Large intestine (tissue), 3 donors: Measurements from ENCODE around the gene LRRC8B. TPM values are rescaled to one million over a fixed set of nuclear protein-coding genes. Genes with fewer than 3 reads are reported as not detected.

Experiments
- DNase-seq, 2 donors: peaks; one replicate each; pipeline versions ENCODE4 v3.0.0 to v3.0.0-alpha.2; 2013
- H3K27ac ChIP-seq: one replicate; pipeline ENCODE4 v1.5.1; 2013; ENCODE audit warnings: low read length
- H3K27me3 ChIP-seq: 2 replicates; pipeline ENCODE4 v1.6.1; 2013; ENCODE audit warnings: low read length; ENCODE audit not compliant: control insufficient read depth, insufficient read depth
- H3K36me3 ChIP-seq: 2 replicates; pipeline ENCODE4 v1.6.1; 2013; ENCODE audit warnings: low read length; ENCODE audit not compliant: control insufficient read depth, insufficient read depth
- H3K4me1 ChIP-seq: one replicate; pipeline ENCODE4 v1.6.1; 2013; ENCODE audit warnings: low read length; ENCODE audit not compliant: control insufficient read depth, insufficient read depth
- H3K4me3 ChIP-seq: one replicate; pipeline ENCODE4 v1.5.1; 2013; ENCODE audit warnings: low read length
- H3K9me3 ChIP-seq: one replicate; pipeline ENCODE4 v1.6.1; 2013; ENCODE audit warnings: mild to moderate bottlenecking, low read depth, low read length, moderate library complexity; ENCODE audit not compliant: control insufficient read depth
- WGBS: methylation state at CpG from one replicate; pipeline ENCODE4 v1.1.5; 2013; ENCODE audit warnings: low lambda C conversion rate; ENCODE audit not compliant: insufficient coverage; 5-methylcytosine and 5-hydroxymethylcytosine counted together
- polyA plus RNA-seq: library from polyadenylated mRNA; unstranded; fragments of 120-200 nt; gene quantifications from one replicate; pipeline ENCODE4 v1.2.1, GENCODE V29; 2013

Gene LRRC8B
- polyA plus RNA-seq, 1 donor: 10.2 TPM

DNA sequence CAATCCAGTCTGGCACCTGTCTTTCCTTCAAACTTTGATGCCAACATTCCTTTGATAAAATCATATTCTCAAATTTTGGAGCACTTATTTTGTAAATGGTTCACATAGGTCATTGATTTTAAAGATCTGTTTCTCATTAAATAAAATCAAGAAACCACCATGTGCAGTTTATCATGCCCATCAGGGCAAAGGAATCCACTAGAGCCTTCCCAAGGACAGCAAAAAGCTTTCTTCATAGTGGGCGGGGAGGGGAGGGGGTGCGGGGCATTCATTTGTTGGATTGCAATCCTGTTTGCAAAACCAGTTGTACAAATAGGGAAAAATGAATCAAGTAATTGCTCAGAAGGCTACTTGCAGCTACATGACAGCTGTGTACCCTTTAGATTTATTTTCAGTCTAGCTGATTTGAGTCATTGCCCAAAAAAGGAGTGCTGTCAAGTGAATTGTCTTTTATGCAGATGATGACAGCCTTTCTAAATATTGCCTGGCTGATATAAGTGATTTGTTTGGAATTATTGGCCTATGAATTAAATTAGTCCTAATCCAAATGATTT is 23.0 kb downstream of the LRRC8B start:
- WGBS: no CpG with 5 or more reads among the region's 2 CpGs
- H3K4me3 ChIP-seq: no peak overlapping the region
- H3K27me3 ChIP-seq: no peaks in the 10 kb centered on the region
- H3K27ac ChIP-seq: no peak overlapping the region
- peaks cover 2% of the 10 kb centered on the region for H3K4me1 ChIP-seq
- DNase-seq: no peak
- H3K36me3 ChIP-seq: no peaks in the 10 kb centered on the region
- H3K9me3 ChIP-seq: no peaks in the 10 kb centered on the region

DNA sequence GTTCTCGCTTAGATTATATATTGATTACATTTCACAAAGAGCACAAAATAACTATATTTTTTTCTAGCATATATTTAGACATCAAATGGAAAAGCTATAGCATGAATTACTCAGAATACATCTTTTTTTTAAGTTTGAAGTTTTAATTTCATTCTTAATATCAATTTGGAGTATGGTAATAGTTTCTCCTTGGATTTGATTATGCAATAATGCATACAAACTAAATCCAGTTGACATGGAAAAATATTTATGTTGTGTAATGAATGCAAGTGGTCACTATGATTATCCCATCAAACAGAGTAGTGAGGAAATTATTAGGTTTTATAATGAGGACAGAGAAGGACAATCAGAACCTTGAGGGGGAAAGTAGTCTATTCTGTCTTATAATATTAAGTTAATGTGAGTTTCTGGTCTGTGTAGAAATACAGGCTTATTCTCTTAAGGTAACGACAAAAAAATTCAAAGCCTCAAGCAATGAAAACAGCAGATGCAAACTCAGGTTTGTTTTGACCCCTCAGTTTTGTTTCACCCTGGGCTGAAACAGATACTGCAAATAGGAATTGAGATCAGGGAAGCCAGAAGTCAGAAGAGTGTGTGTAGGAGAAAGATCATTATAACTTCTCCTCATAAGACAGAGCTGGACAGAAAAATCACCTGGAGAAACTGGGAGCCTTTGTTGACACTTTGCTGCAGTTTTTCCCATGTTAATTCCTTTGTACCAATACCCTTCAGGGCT is 23.7 kb downstream of the LRRC8B start:
- 100% methylated on average over 2 of the region's 2 CpGs for WGBS
- no peaks in the 10 kb centered on the region for H3K36me3 ChIP-seq
- no peaks in the 10 kb centered on the region for H3K9me3 ChIP-seq
- no peak overlapping the region for H3K27ac ChIP-seq
- H3K4me3 ChIP-seq: no peak overlapping the region
- no peak for DNase-seq
- no peaks in the 10 kb centered on the region for H3K27me3 ChIP-seq
- peaks cover 2% of the 10 kb centered on the region for H3K4me1 ChIP-seq

DNA sequence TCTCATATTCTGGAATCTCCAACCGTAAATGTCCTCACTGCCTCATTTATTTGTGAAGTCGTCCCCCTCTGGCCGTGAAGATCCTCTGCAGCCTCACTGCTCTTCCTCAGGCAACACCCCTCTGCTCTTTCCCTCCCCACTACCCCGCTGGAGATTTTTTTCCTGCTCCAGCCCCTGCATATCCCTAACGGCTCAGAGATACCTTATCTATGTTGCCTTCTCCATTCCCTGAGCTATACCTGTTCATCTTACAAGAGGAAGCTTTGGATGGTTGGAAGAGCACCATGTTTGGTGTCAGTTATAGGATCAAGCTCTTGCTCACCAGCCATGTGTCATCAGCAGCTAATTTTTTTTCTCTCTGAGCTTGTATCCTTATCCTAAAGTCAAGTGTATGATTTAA is 26.4 kb downstream of the LRRC8B start:
- H3K36me3 ChIP-seq: no peaks in the 10 kb centered on the region
- H3K9me3 ChIP-seq: no peaks in the 10 kb centered on the region
- DNase-seq: no peak
- 60% methylated on average over 2 of the region's 5 CpGs for WGBS
- H3K4me1 ChIP-seq: peaks cover 7% of the 10 kb centered on the region
- no peaks in the 10 kb centered on the region for H3K27me3 ChIP-seq
- no peak overlapping the region for H3K4me3 ChIP-seq
- no peak overlapping the region for H3K27ac ChIP-seq

DNA sequence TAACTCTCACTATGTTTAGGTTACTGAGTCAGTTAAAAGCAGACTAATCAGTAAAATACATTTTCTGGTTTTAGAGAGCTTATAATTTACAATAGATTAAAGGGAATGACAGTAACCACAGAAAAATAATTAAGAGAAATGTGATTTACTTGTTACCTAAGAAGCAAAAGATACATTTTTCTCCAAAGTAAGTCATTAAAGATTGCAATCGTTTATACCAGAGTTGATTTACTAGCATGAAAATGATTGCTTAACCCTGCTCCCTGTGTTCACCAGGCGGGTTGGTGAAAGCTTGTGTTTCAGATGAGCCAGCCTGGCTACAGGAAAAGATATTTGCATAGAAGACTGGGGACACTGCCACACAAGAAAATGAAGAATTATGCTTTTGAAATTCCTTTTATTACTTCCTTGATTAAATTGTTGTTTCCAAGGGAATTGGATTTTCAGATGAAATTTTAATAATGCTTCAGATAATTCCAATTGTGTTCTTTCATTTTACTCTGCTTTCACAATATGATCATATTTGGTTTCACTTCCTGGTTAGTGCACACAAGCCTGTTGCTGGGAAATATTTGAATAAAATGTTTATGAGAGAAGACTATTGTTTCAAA is 27.9 kb downstream of the LRRC8B start:
- DNase-seq: peak in 1 of 2 donors; percentile 71
- no peaks in the 10 kb centered on the region for H3K36me3 ChIP-seq
- no peak overlapping the region for H3K4me3 ChIP-seq
- WGBS: 0% methylated on average over 1 of the region's 2 CpGs
- no peaks in the 10 kb centered on the region for H3K9me3 ChIP-seq
- H3K27ac ChIP-seq: peak overlapping the region; percentile 14
- H3K27me3 ChIP-seq: no peaks in the 10 kb centered on the region
- peaks cover 7% of the 10 kb centered on the region for H3K4me1 ChIP-seq

GRCh38 chr1:89553157-89553556 is 28.5 kb downstream of the LRRC8B start:
- peaks cover 7% of the 10 kb centered on the region for H3K4me1 ChIP-seq
- H3K9me3 ChIP-seq: no peaks in the 10 kb centered on the region
- no peaks in the 10 kb centered on the region for H3K27me3 ChIP-seq
- peak overlapping the region; percentile 14 for H3K27ac ChIP-seq
- DNase-seq: peak in 1 of 2 donors; percentile 17
- no peak overlapping the region for H3K4me3 ChIP-seq
- H3K36me3 ChIP-seq: no peaks in the 10 kb centered on the region
- WGBS: 100% methylated on average over 1 of the region's 1 CpG

DNA sequence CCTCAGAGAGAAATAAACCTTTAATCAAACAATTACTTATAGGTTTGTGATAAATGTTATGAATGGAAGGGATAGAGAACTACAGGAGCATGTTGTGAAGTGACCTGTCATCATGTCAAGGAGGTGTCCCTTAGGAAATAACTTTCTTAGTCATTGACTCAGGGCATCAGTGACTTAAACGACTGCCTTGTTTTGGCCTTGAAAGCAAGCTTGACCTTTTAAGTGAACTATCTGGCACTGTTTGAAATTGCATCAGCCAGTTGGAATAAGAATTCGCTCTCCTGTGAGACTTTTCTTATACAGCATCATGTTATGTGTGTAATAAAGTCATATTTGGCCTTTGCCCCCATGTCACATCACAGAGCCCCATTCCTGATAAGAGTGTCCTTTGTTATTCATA is 30.9 kb downstream of the LRRC8B start:
- Histone ChIP-seq H3K36me3 (peaks cover 2% of the 10 kb centered on the region), H3K27ac (no peak overlapping the region), H3K4me1 (peaks cover 7% of the 10 kb centered on the region), H3K4me3 (no peak overlapping the region), H3K9me3 (no peaks in the 10 kb centered on the region), H3K27me3 (no peaks in the 10 kb centered on the region)
- no CpG with 5 or more reads among the region's 2 CpGs for WGBS
- DNase-seq: peak in 1 of 2 donors; percentile 48

GRCh38 chr1:89556726-89557444 is 32.3 kb downstream of the LRRC8B start:
- no peaks in the 10 kb centered on the region for H3K27me3 ChIP-seq
- H3K4me1 ChIP-seq: peaks cover 7% of the 10 kb centered on the region
- H3K27ac ChIP-seq: no peak overlapping the region
- H3K9me3 ChIP-seq: no peaks in the 10 kb centered on the region
- no peak overlapping the region for H3K4me3 ChIP-seq
- no peak for DNase-seq
- H3K36me3 ChIP-seq: peaks cover 2% of the 10 kb centered on the region
- WGBS: 100% methylated on average over 1 of the region's 3 CpGs

- Histone ChIP-seq H3K4me3 (no peak overlapping the region), H3K9me3 (no peaks in the 10 kb centered on the region), H3K36me3 (peaks cover 2% of the 10 kb centered on the region), H3K27ac (no peak overlapping the region), H3K4me1 (peaks cover 7% of the 10 kb centered on the region), H3K27me3 (no peaks in the 10 kb centered on the region)
- 100% methylated on average over 2 of the region's 3 CpGs for WGBS
- no peak for DNase-seq
Measured at GRCh38 chr1:89557445-89557825, 32.8 kb downstream of the LRRC8B start.

- Histone ChIP-seq H3K4me1 (peaks cover 5% of the 10 kb centered on the region), H3K36me3 (peaks cover 2% of the 10 kb centered on the region), H3K9me3 (no peaks in the 10 kb centered on the region), H3K27me3 (no peaks in the 10 kb centered on the region), H3K4me3 (no peak overlapping the region), H3K27ac (no peak overlapping the region)
- no peak for DNase-seq
- no CpG with 5 or more reads among the region's 1 CpG for WGBS
Measured at GRCh38 chr1:89557956-89558355, 33.3 kb downstream of the LRRC8B start.

GRCh38 chr1:89563957-89564604 is 39.5 kb downstream of the LRRC8B start:
- Histone ChIP-seq H3K27me3 (no peaks in the 10 kb centered on the region), H3K4me1 (no peaks in the 10 kb centered on the region), H3K4me3 (no peak overlapping the region), H3K36me3 (no peaks in the 10 kb centered on the region), H3K9me3 (no peaks in the 10 kb centered on the region), H3K27ac (no peak overlapping the region)
- 75% methylated on average over 1 of the region's 3 CpGs for WGBS
- DNase-seq: no peak
